HepG2 (cell line): ENCODE data around the gene MBD5. TPM values are rescaled to one million over a fixed set of nuclear protein-coding genes. Genes with fewer than 3 reads are reported as not detected.

Experiments used
- ATAC-seq: fragments of 200-7000 bp; cut with Tn5 transposase; 3 replicates; pipeline ENCODE4 v1.9.1; 2020; ENCODE audit warnings: mild to moderate bottlenecking, moderate library complexity
- BruUV-seq: library from RNA; stranded (reverse); fragments of 400-500 nt; replicated peaks from 2 replicates; lab custom pipeline; 2021; lab: Mats Ljungman, UMichigan
- CTCF ChIA-PET: fragments of 300-600 bp; formaldehyde crosslinking; extraction: SDS; loops from one replicate; lab custom pipeline; 2021; ENCODE audit warnings: low total read pairs, inconsistent platforms, low intra/inter-chr PET ratio; lab: Yijun Ruan, JAX
- POLR2A ChIA-PET: fragments of 350-600 bp; sonication (Branson Sonifier 250); formaldehyde crosslinking; loops from one replicate; lab custom pipeline; 2020; ENCODE audit warnings: antibody characterized with exemption, inconsistent platforms; lab: Yijun Ruan, JAX
- DNase-seq: peaks from one replicate; pipeline ENCODE4 v3.0.0-alpha.2; 2015; ENCODE audit warnings: low spot score
- FAIRE-seq: peaks from 3 replicates; lab custom pipeline; 2011; peaks lifted over from hg19 to GRCh38; lab: Jason Lieb, UNC
- H2AFZ ChIP-seq: one replicate; pipeline ENCODE4 v1.6.1; 2011; ENCODE audit warnings: low read length, inconsistent platforms
- H3K27ac ChIP-seq: fragments of 300-600 bp; 3 replicates; pipeline ENCODE4 v1.8.0; 2011; ENCODE audit warnings: mixed run types, mild to moderate bottlenecking, mixed read lengths, low read length, inconsistent platforms; ENCODE audit not compliant: insufficient read depth; ENCODE audit errors: extremely low read length
- H3K27me3 ChIP-seq, 2 experiments: fragments of 200-600 bp in 1 of 2; 2 replicates in 1 of 2; 3 replicates in 1 of 2; pipeline versions ENCODE4 v1.6.0 to v1.8.0; 2011; ENCODE audit warnings: low read length in 2 of 2, mild to moderate bottlenecking in 2 of 2, moderate library complexity in 2 of 2, inconsistent platforms in 1 of 2; ENCODE audit not compliant: insufficient read depth in 2 of 2, control insufficient read depth in 1 of 2
- H3K36me3 ChIP-seq, 2 experiments: fragments of 200-600 bp in 1 of 2; replicated peaks in 1 of 2; 2 replicates in 1 of 2; 3 replicates in 1 of 2; pipeline versions ENCODE4 v1.5.1 to v1.8.0; 2011; ENCODE audit warnings: low read length in 2 of 2, inconsistent platforms in 1 of 2; ENCODE audit not compliant: insufficient read depth in 2 of 2, control insufficient read depth in 1 of 2
- H3K4me1 ChIP-seq: 2 replicates; pipeline ENCODE4 v1.5.1; 2012; ENCODE audit warnings: low read length, inconsistent platforms; ENCODE audit not compliant: insufficient read depth
- H3K4me2 ChIP-seq: 2 replicates; pipeline ENCODE4 v1.6.0; 2011; ENCODE audit warnings: low read depth, low read length, inconsistent platforms
- H3K4me3 ChIP-seq, 3 experiments: fragments of 200-600 bp in 1 of 3; sonication (generic), shearing (Covaris generic) in 1 of 3; replicated peaks in 1 of 3; 2 replicates each; pipeline ENCODE4 v1.5.1; 2011 to 2016; ENCODE audit warnings: low read length in 3 of 3, inconsistent platforms in 2 of 3, low read depth in 2 of 3, mild to moderate bottlenecking in 2 of 3, control low read depth in 1 of 3, mixed read lengths in 1 of 3; ENCODE audit not compliant: insufficient read depth in 1 of 3
- H3K79me2 ChIP-seq: one replicate; pipeline ENCODE4 v1.6.1; 2011; ENCODE audit warnings: low read length, inconsistent platforms; ENCODE audit not compliant: insufficient read depth
- H3K9ac ChIP-seq: 2 replicates; pipeline ENCODE4 v1.6.0; 2011; ENCODE audit warnings: mild to moderate bottlenecking, low read depth, low read length, inconsistent platforms; ENCODE audit not compliant: insufficient read depth
- H3K9me3 ChIP-seq: 2 replicates; pipeline ENCODE4 v1.5.1; 2012; ENCODE audit warnings: mild to moderate bottlenecking, low read length
- H4K20me1 ChIP-seq: 2 replicates; pipeline ENCODE4 v1.6.0; 2011; ENCODE audit warnings: inconsistent platforms, mild to moderate bottlenecking, low read length, moderate library complexity; ENCODE audit not compliant: insufficient read depth
- HNRNPUL1 ChIP-seq: fragments of 200-400 bp; formaldehyde crosslinking; IDR thresholded peaks from 2 replicates; pipeline ENCODE4 v1.6.1; 2017; ENCODE audit warnings: low read depth, mild to moderate bottlenecking, low read length, moderate library complexity
- HOXD1 ChIP-seq: sonication (generic); formaldehyde crosslinking; IDR thresholded peaks from 2 replicates; pipeline ENCODE4 v1.5.0; 2020; ENCODE audit warnings: missing genetic modification reagents
- KDM5B ChIP-seq: sonication (generic); formaldehyde crosslinking; IDR thresholded peaks from 2 replicates; pipeline ENCODE4 v1.4.0; 2020; ENCODE audit warnings: missing genetic modification reagents, mild to moderate bottlenecking, borderline replicate concordance
- KLF15 ChIP-seq: sonication (generic); formaldehyde crosslinking; IDR thresholded peaks from 2 replicates; pipeline ENCODE4 v1.8.1; 2023; ENCODE audit warnings: borderline replicate concordance, mild to moderate bottlenecking, inconsistent platforms, missing genetic modification reagents, mixed read lengths
- NCOA1 ChIP-seq: sonication (generic); formaldehyde crosslinking; IDR thresholded peaks from 2 replicates; pipeline ENCODE4 v1.9.0; 2021; ENCODE audit warnings: missing genetic modification reagents
- PAX8 ChIP-seq: sonication (generic); formaldehyde crosslinking; IDR thresholded peaks from 2 replicates; pipeline ENCODE4 v1.8.0; 2022; ENCODE audit warnings: mild to moderate bottlenecking, missing genetic modification reagents, borderline replicate concordance
- ZNF367 ChIP-seq: sonication (generic); formaldehyde crosslinking; IDR thresholded peaks from 2 replicates; pipeline ENCODE4 v1.4.0; 2020; ENCODE audit warnings: missing genetic modification reagents, borderline replicate concordance
- ZNF678 ChIP-seq: sonication (generic); formaldehyde crosslinking; IDR thresholded peaks from 2 replicates; pipeline ENCODE4 v1.4.0; 2020; ENCODE audit warnings: mild to moderate bottlenecking, missing genetic modification reagents
- ZNF879 ChIP-seq: sonication (generic); formaldehyde crosslinking; IDR thresholded peaks from 2 replicates; pipeline ENCODE4 v1.8.1; 2023; ENCODE audit warnings: missing genetic modification reagents
- WGBS: methylation state at CpG from one replicate; pipeline ENCODE4 v1.1.6; 2017; ENCODE audit warnings: low lambda C conversion rate; 5-methylcytosine and 5-hydroxymethylcytosine counted together
- in situ Hi-C: cut with HindIII; loops from 2 replicates; pipeline ENCODE4 v1.10.0; 2017; ENCODE audit warnings: low pct_unique_long_range_greater_than_20kb; ENCODE audit not compliant: extremely low pct_ligation_motif_present
- intact Hi-C: fragments of 100-400 bp; cut with micrococcal nuclease; formaldehyde crosslinking; loops from one replicate; pipeline ENCODE4 v1.10.0; 2022; ENCODE audit not compliant: unreplicated experiment
- polyA plus RNA-seq, 8 experiments: library from polyadenylated mRNA; depleted of rRNA in 3 of 8; stranded (reverse) in 7 of 8; unstranded in 1 of 8; fragments of >200 nt; fragmentation: Illumina TruSeq in 4 of 8; extraction: Trizol in 4 of 8; gene quantifications; 2 replicates each; pipeline versions ENCODE4 v1.2.1 to v1.2.3, GENCODE V29; 2011 to 2016; ENCODE audit warnings: low read depth in 4 of 8, missing spikeins in 1 of 8, mixed read lengths in 1 of 8; ENCODE audit not compliant: insufficient read depth in 1 of 8
- total RNA-seq, 5 experiments: library from RNA; depleted of rRNA; stranded (reverse); fragments of >200 nt; fragmentation: Illumina TruSeq; extraction: Trizol; gene quantifications; 2 replicates each; pipeline ENCODE4 v1.2.3, GENCODE V29; 2016; ENCODE audit warnings: low read depth in 1 of 5
- TF ChIP-seq, protein P1 (sequence below): sonication (generic); formaldehyde crosslinking; IDR thresholded peaks from 2 replicates; pipeline ENCODE4 v1.4.0; 2020; ENCODE audit warnings: low read depth, mild to moderate bottlenecking, missing genetic modification reagents
- TF ChIP-seq, protein P2 (sequence below): sonication (generic); formaldehyde crosslinking; IDR thresholded peaks from 2 replicates; pipeline ENCODE4 v1.8.1; 2023; ENCODE audit warnings: mild to moderate bottlenecking, missing genetic modification reagents
- TF ChIP-seq, protein P3 (sequence below): sonication (generic); formaldehyde crosslinking; IDR thresholded peaks from 2 replicates; pipeline ENCODE4 v1.4.0; 2020; ENCODE audit warnings: low read depth, missing genetic modification reagents
- TF ChIP-seq, protein P4 (sequence below): sonication (generic); formaldehyde crosslinking; IDR thresholded peaks from 2 replicates; pipeline ENCODE4 v1.4.0; 2020; ENCODE audit warnings: missing genetic modification reagents, mild to moderate bottlenecking, borderline replicate concordance

MBD5 gene
- total and polyA plus RNA-seq, 2 of the 13 experiments (the other 11 are each of a cell fraction or from before 2014, with no cell fraction given), result 13.5 to 26.4 TPM

DNA sequence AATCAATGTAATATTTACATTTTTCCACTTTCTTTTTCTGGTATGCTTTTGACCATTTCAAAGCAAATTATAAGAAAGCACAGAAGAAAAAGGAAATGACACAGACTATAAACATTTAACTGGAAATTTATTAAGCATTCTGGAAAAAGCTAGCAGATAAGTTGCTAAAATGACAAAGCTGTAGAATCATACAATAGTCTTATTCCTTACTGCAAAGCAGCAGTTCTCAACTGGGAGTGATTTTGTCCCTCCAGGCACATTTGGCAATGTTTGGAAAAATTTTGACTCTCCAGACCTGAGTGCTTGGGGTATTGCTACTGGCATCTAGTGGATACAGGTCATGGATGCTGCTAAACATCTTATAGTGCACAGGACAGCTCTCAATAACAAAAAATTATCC, 75.1 kb downstream of the MBD5 start (continued):
- TF ChIP-seq, protein P1, sequence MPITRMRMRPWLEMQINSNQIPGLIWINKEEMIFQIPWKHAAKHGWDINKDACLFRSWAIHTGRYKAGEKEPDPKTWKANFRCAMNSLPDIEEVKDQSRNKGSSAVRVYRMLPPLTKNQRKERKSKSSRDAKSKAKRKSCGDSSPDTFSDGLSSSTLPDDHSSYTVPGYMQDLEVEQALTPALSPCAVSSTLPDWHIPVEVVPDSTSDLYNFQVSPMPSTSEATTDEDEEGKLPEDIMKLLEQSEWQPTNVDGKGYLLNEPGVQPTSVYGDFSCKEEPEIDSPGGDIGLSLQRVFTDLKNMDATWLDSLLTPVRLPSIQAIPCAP, result no peak
- no peak for TF ChIP-seq ZNF879 (CRISPR knock-in tag)

DNA sequence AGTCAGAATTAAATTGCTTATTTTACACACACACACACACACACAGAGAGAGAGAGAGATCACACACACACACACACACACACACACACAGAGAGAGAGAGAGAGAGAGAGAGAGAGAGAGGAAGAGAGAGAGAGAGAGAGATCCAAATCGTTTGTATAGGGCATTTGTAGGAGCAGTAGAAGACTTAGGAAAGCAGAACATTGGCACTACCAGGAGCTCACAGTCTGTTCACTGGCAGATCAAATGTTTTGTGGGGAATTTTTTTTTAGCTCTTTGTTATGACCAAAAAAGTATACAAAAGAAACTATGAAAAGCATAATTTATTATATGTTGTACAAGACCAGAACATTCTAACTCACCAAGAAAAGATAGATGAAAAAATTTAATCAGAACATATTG, 81.8 kb downstream of the MBD5 start:
- ChIA-PET CTCF (no interaction called here), POLR2A (no interaction called here)
- FAIRE-seq (no peak), ATAC-seq (no peak), DNase-seq (no peak)
- no peaks in the 10 kb centered on the region for H3K4me1 ChIP-seq
- H3K27ac ChIP-seq, result no peak overlapping the region
- intact Hi-C loops (no loop called here), in situ Hi-C loops (no loop called here)
- no peaks in the 10 kb centered on the region for H3K36me3 ChIP-seq
- no peak overlapping the region for H2AFZ ChIP-seq
- no peaks in the 10 kb centered on the region for H3K9me3 ChIP-seq
- H3K9ac ChIP-seq, result no peak overlapping the region
- no peak overlapping the region for H3K4me3 ChIP-seq
- no peaks in the 10 kb centered on the region for H4K20me1 ChIP-seq
- 12% methylated on average over 1 of the region's 1 CpG for WGBS
- no peaks in the 10 kb centered on the region for H3K79me2 ChIP-seq
- no peak overlapping the region for H3K4me2 ChIP-seq
- no TSS peak for BruUV-seq
- H3K27me3 ChIP-seq, result no peaks in the 10 kb centered on the region
- TF ChIP-seq ZNF678 (no peak), ZNF367 (CRISPR knock-in tag) (no peak), KLF15 (CRISPR knock-in tag) (no peak), KDM5B (CRISPR knock-in tag) (no peak), PAX8 (no peak), HNRNPUL1 (no peak), HOXD1 (CRISPR knock-in tag) (no peak), NCOA1 (CRISPR knock-in tag) (no peak)
- TF ChIP-seq, protein P2, sequence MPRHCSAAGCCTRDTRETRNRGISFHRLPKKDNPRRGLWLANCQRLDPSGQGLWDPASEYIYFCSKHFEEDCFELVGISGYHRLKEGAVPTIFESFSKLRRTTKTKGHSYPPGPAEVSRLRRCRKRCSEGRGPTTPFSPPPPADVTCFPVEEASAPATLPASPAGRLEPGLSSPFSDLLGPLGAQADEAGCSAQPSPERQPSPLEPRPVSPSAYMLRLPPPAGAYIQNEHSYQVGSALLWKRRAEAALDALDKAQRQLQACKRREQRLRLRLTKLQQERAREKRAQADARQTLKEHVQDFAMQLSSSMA, result no peak
- TF ChIP-seq, protein P3, sequence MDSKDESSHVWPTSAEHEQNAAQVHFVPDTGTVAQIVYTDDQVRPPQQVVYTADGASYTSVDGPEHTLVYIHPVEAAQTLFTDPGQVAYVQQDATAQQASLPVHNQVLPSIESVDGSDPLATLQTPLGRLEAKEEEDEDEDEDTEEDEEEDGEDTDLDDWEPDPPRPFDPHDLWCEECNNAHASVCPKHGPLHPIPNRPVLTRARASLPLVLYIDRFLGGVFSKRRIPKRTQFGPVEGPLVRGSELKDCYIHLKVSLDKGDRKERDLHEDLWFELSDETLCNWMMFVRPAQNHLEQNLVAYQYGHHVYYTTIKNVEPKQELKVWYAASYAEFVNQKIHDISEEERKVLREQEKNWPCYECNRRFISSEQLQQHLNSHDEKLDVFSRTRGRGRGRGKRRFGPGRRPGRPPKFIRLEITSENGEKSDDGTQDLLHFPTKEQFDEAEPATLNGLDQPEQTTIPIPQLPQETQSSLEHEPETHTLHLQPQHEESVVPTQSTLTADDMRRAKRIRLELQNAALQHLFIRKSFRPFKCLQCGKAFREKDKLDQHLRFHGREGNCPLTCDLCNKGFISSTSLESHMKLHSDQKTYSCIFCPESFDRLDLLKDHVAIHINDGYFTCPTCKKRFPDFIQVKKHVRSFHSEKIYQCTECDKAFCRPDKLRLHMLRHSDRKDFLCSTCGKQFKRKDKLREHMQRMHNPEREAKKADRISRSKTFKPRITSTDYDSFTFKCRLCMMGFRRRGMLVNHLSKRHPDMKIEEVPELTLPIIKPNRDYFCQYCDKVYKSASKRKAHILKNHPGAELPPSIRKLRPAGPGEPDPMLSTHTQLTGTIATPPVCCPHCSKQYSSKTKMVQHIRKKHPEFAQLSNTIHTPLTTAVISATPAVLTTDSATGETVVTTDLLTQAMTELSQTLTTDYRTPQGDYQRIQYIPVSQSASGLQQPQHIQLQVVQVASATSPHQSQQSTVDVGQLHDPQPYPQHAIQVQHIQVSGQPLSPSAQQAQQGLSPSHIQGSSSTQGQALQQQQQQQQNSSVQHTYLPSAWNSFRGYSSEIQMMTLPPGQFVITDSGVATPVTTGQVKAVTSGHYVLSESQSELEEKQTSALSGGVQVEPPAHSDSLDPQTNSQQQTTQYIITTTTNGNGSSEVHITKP, result no peak
- TF ChIP-seq, protein P4, sequence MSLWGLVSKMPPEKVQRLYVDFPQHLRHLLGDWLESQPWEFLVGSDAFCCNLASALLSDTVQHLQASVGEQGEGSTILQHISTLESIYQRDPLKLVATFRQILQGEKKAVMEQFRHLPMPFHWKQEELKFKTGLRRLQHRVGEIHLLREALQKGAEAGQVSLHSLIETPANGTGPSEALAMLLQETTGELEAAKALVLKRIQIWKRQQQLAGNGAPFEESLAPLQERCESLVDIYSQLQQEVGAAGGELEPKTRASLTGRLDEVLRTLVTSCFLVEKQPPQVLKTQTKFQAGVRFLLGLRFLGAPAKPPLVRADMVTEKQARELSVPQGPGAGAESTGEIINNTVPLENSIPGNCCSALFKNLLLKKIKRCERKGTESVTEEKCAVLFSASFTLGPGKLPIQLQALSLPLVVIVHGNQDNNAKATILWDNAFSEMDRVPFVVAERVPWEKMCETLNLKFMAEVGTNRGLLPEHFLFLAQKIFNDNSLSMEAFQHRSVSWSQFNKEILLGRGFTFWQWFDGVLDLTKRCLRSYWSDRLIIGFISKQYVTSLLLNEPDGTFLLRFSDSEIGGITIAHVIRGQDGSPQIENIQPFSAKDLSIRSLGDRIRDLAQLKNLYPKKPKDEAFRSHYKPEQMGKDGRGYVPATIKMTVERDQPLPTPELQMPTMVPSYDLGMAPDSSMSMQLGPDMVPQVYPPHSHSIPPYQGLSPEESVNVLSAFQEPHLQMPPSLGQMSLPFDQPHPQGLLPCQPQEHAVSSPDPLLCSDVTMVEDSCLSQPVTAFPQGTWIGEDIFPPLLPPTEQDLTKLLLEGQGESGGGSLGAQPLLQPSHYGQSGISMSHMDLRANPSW (CRISPR knock-in tag), result no peak
